ENCODE data around the gene ST6GALNAC3.

GRCh38 chr1:76503100-76503499 is 428.6 kb downstream of the ST6GALNAC3 start:
- TF ChIP-seq, protein P1, sequence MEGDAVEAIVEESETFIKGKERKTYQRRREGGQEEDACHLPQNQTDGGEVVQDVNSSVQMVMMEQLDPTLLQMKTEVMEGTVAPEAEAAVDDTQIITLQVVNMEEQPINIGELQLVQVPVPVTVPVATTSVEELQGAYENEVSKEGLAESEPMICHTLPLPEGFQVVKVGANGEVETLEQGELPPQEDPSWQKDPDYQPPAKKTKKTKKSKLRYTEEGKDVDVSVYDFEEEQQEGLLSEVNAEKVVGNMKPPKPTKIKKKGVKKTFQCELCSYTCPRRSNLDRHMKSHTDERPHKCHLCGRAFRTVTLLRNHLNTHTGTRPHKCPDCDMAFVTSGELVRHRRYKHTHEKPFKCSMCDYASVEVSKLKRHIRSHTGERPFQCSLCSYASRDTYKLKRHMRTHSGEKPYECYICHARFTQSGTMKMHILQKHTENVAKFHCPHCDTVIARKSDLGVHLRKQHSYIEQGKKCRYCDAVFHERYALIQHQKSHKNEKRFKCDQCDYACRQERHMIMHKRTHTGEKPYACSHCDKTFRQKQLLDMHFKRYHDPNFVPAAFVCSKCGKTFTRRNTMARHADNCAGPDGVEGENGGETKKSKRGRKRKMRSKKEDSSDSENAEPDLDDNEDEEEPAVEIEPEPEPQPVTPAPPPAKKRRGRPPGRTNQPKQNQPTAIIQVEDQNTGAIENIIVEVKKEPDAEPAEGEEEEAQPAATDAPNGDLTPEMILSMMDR (IDR thresholded peaks at IDR 0.05; ENCODE audit: low read depth, low read length), result no peak
- TF ChIP-seq EZH2phosphoT487 (IDR thresholded peaks at IDR 0.05; ENCODE audit: low read depth), result no peak
